ENCODE measurements around the gene EXOC6B. TPM values are rescaled to one million over a fixed set of nuclear protein-coding genes. Genes with fewer than 3 reads are reported as not detected.

Gene EXOC6B
- total and polyA plus RNA-seq, 9 of the 15 experiments (the other 6 are each of a cell fraction or from before 2014, with no cell fraction given) = 0.28 to 4.2 (median 2.0) TPM

DNA sequence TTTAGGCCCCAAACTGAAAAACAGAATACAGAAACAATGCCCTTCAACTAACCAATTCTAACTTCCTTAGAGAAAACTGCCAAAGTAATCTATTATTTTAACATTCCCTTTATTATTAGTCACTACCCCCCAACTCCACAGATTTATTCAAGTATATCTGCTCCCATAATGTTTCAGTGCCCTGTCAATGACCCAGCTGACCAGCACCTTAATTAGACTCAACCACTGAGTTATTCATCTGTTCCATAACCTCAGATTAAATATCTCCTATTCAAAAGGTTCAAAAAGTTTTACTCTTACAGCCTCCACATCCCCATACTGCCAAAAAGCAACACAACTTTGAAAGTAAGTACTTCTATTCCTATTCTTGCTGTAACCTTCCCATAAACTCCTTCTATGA, 202.4 kb downstream of the EXOC6B start:
- no peak for ATAC-seq
- Histone ChIP-seq H3K79me2 (ENCODE audit: control insufficient read depth, insufficient read depth, low read length) (no peaks in the 10 kb centered on the region), H3K27ac (ENCODE audit: extremely low read depth, low read depth, low read length) (no peak overlapping the region), H3K9ac (ENCODE audit: insufficient read depth in 1 of 2, low read depth in 2 of 2, low read length in 2 of 2) (no peak overlapping the region), H3K9me3 (replicated peaks; ENCODE audit: control insufficient read depth, insufficient read depth, low read depth, low read length) (no peaks in the 10 kb centered on the region), H3K4me2 (ENCODE audit: insufficient read depth, low read length) (no peak overlapping the region), H3K4me3 (no peak overlapping the region), H3K9me1 (ENCODE audit: control insufficient read depth, insufficient read depth, low read length) (no peaks in the 10 kb centered on the region), H4K20me1 (replicated peaks; ENCODE audit: control insufficient read depth, insufficient read depth, low read length) (no peaks in the 10 kb centered on the region), H2AFZ (ENCODE audit: low read depth, low read length) (no peak overlapping the region), H3K27me3 (ENCODE audit: control insufficient read depth in 2 of 2, insufficient read depth in 2 of 2, low read length in 2 of 2) (peaks cover 0 to 5% of the 10 kb centered on the region in 2 experiments; a peak in 2 of 5 replicates), H3K36me3 (ENCODE audit: control insufficient read depth, insufficient read depth, low read length) (no peaks in the 10 kb centered on the region), H3K4me1 (replicated peaks in 1 of 2; ENCODE audit: control insufficient read depth in 2 of 2, insufficient read depth in 2 of 2, low read length in 2 of 2) (no peaks in the 10 kb centered on the region)
- no TSS peak for BruUV-seq (replicated peaks)
- intact Hi-C loops (cut with micrococcal nuclease) = no loop called here
- TF ChIP-seq U2AF1 (optimal IDR thresholded peaks at IDR 0.05; ENCODE audit: low read depth, low read length) (no peak), NEUROD1 (IDR thresholded peaks at IDR 0.05; ENCODE audit: borderline replicate concordance, low read depth, low read length, partially characterized antibody) (no peak), PRPF4 (IDR thresholded peaks at IDR 0.05; ENCODE audit: insufficient read depth, low read depth, low read length, poor library complexity, severe bottlenecking) (no peak), ZNF253 (CRISPR knock-in tag; conservative IDR thresholded peaks at IDR 0.05) (no peak), KLF1 (tag; IDR thresholded peaks at IDR 0.05) (no peak), MLLT1 (IDR thresholded peaks at IDR 0.05) (no peak), RBM25 (IDR thresholded peaks at IDR 0.05; ENCODE audit: low read depth, low read length, severe bottlenecking) (no peak), DNMT1 (IDR thresholded peaks at IDR 0.05) (no peak), ZNF146 (CRISPR knock-in tag; IDR thresholded peaks at IDR 0.05; ENCODE audit: unreplicated experiment) (no peak), ASH1L (IDR thresholded peaks at IDR 0.05; ENCODE audit: borderline replicate concordance, low read depth, partially characterized antibody) (no peak), PPARD (CRISPR knock-in tag; IDR thresholded peaks at IDR 0.05) (no peak)
- DNase-seq (ENCODE audit: extremely low read depth in 1 of 4, low spot score in 3 of 4) = no peak
- CTCF ChIA-PET (ENCODE audit: low intra/inter-chr PET ratio) = no interaction called here
- in situ Hi-C loops (cut with MboI) = no loop called here
- POLR2A ChIA-PET = interaction anchor here (0.7 to 1.1 kb wide), 2 partner anchors 16 to 319 kb away, joined by 4 read pairs; no protein-coding TSS in a partner anchor
- no peak for FAIRE-seq

Data from K562 (cell line).